ENCODE results near the gene PTGR2.

The PTGR2 gene

GRCh38 chr14:73851567-73852382 is at the start of gene PTGR2:
Gene PTGR2 (plus strand): TSS chr14:73851831. CDS start chr14:73858863, 7,032 bp downstream.
- peak; percentile 91 to 99 for DNase-seq (ENCODE audit: low read depth in 1 of 2, low spot score in 1 of 2)
- in situ Hi-C loops (cut with HindIII; ENCODE audit: low pct_unique_long_range_greater_than_20kb, low sequenced_read_pairs): no loop called here
- TF ChIP-seq JUND (IDR thresholded peaks at IDR 0.05; ENCODE audit: low read depth): no peak

GRCh38 chr14:73802431-73803188 is 49.0 kb upstream of the PTGR2 start:
- TF ChIP-seq JUND (IDR thresholded peaks at IDR 0.05; ENCODE audit: low read depth): no peak
- in situ Hi-C loops (cut with HindIII; ENCODE audit: low pct_unique_long_range_greater_than_20kb, low sequenced_read_pairs): no loop called here
- DNase-seq (ENCODE audit: low read depth in 1 of 2, low spot score in 1 of 2): no peak

- no peak for DNase-seq (ENCODE audit: low read depth in 1 of 2, low spot score in 1 of 2)
- in situ Hi-C loops (cut with HindIII; ENCODE audit: low pct_unique_long_range_greater_than_20kb, low sequenced_read_pairs): no loop called here
Observed at GRCh38 chr14:73804636-73805035, 47.0 kb upstream of the PTGR2 start.

GRCh38 chr14:73807457-73807856 is 44.2 kb upstream of the PTGR2 start:
- no peak for TF ChIP-seq JUND (IDR thresholded peaks at IDR 0.05; ENCODE audit: low read depth)
- in situ Hi-C loops (cut with HindIII; ENCODE audit: low pct_unique_long_range_greater_than_20kb, low sequenced_read_pairs): no loop called here

More at GRCh38 chr14:73804636-73805035, 47.0 kb upstream of the PTGR2 start:
- TF ChIP-seq JUND (IDR thresholded peaks at IDR 0.05; ENCODE audit: low read depth): no peak

GRCh38 chr14:73809391-73809790 is 42.2 kb upstream of the PTGR2 start:
- DNase-seq (ENCODE audit: low read depth in 1 of 2, low spot score in 1 of 2): no peak
- in situ Hi-C loops (cut with HindIII; ENCODE audit: low pct_unique_long_range_greater_than_20kb, low sequenced_read_pairs): no loop called here
- no peak for TF ChIP-seq JUND (IDR thresholded peaks at IDR 0.05; ENCODE audit: low read depth)

More at GRCh38 chr14:73807457-73807856, 44.2 kb upstream of the PTGR2 start:
- no peak for DNase-seq (ENCODE audit: low read depth in 1 of 2, low spot score in 1 of 2)

GRCh38 chr14:73810478-73811163 is 41.0 kb upstream of the PTGR2 start:
- no peak for TF ChIP-seq JUND (IDR thresholded peaks at IDR 0.05; ENCODE audit: low read depth)
- in situ Hi-C loops (cut with HindIII; ENCODE audit: low pct_unique_long_range_greater_than_20kb, low sequenced_read_pairs): no loop called here
- DNase-seq (ENCODE audit: low read depth in 1 of 2, low spot score in 1 of 2): no peak

GRCh38 chr14:73811164-73811503 is 40.5 kb upstream of the PTGR2 start:
- in situ Hi-C loops (cut with HindIII; ENCODE audit: low pct_unique_long_range_greater_than_20kb, low sequenced_read_pairs): no loop called here
- DNase-seq (ENCODE audit: low read depth in 1 of 2, low spot score in 1 of 2): no peak
- no peak for TF ChIP-seq JUND (IDR thresholded peaks at IDR 0.05; ENCODE audit: low read depth)

- DNase-seq (ENCODE audit: low read depth in 1 of 2, low spot score in 1 of 2): no peak
- in situ Hi-C loops (cut with HindIII; ENCODE audit: low pct_unique_long_range_greater_than_20kb, low sequenced_read_pairs): no loop called here
- TF ChIP-seq JUND (IDR thresholded peaks at IDR 0.05; ENCODE audit: low read depth): no peak
Observed at GRCh38 chr14:73814153-73814552, 37.5 kb upstream of the PTGR2 start.

- TF ChIP-seq JUND (IDR thresholded peaks at IDR 0.05; ENCODE audit: low read depth): no peak
- in situ Hi-C loops (cut with HindIII; ENCODE audit: low pct_unique_long_range_greater_than_20kb, low sequenced_read_pairs): no loop called here
- no peak for DNase-seq (ENCODE audit: low read depth in 1 of 2, low spot score in 1 of 2)
Observed at GRCh38 chr14:73815849-73816248, 35.8 kb upstream of the PTGR2 start.

- no peak for TF ChIP-seq JUND (IDR thresholded peaks at IDR 0.05; ENCODE audit: low read depth)
- in situ Hi-C loops (cut with HindIII; ENCODE audit: low pct_unique_long_range_greater_than_20kb, low sequenced_read_pairs): no loop called here
- no peak for DNase-seq (ENCODE audit: low read depth in 1 of 2, low spot score in 1 of 2)
Observed at GRCh38 chr14:73816393-73816816, 35.2 kb upstream of the PTGR2 start.

GRCh38 chr14:73817020-73817655 is 34.5 kb upstream of the PTGR2 start:
- DNase-seq (ENCODE audit: low read depth in 1 of 2, low spot score in 1 of 2): no peak
- no peak for TF ChIP-seq JUND (IDR thresholded peaks at IDR 0.05; ENCODE audit: low read depth)
- in situ Hi-C loops (cut with HindIII; ENCODE audit: low pct_unique_long_range_greater_than_20kb, low sequenced_read_pairs): no loop called here

- in situ Hi-C loops (cut with HindIII; ENCODE audit: low pct_unique_long_range_greater_than_20kb, low sequenced_read_pairs): no loop called here
- no peak for DNase-seq (ENCODE audit: low read depth in 1 of 2, low spot score in 1 of 2)
- no peak for TF ChIP-seq JUND (IDR thresholded peaks at IDR 0.05; ENCODE audit: low read depth)
Observed at GRCh38 chr14:73818821-73819220, 32.8 kb upstream of the PTGR2 start.
